Neuron (in vitro differentiated cells): Measurements from ENCODE around the gene H2AZ2.
"Not testable (repeated sequence)": the region's sequence is repeated elsewhere in the genome, so short reads cannot be mapped to it uniquely, and the experiment has no call there.

Experiments used
- H2AFZ ChIP-seq: one replicate; pipeline ENCODE4 v1.6.1; 2013; ENCODE audit warnings: low read depth, mild to moderate bottlenecking, inconsistent platforms, low read length, moderate library complexity
- H3K27me3 ChIP-seq: one replicate; pipeline ENCODE4 v1.6.1; 2013; ENCODE audit warnings: low read length; ENCODE audit not compliant: insufficient read depth
- H3K36me3 ChIP-seq: one replicate; pipeline ENCODE4 v1.6.1; 2013; ENCODE audit warnings: low read length; ENCODE audit not compliant: insufficient read depth
- H3K4me1 ChIP-seq: one replicate; pipeline ENCODE4 v1.6.1; 2013; ENCODE audit warnings: low read length; ENCODE audit not compliant: insufficient read depth
- H3K4me3 ChIP-seq: 2 replicates; pipeline ENCODE4 v1.5.1; 2013; ENCODE audit warnings: mild to moderate bottlenecking, low read length, moderate library complexity
- H3K9me3 ChIP-seq: one replicate; pipeline ENCODE4 v1.6.1; 2013; ENCODE audit warnings: low read length

Gene H2AZ2

GRCh38 chr7:44797329-44798258 is 50.3 kb downstream of the H2AZ2 start:
- Histone ChIP-seq H3K27me3 (no peaks in the 10 kb centered on the region), H3K4me3 (peak overlapping the region; percentile 83), H3K9me3 (no peaks in the 10 kb centered on the region), H3K4me1 (peaks cover 15% of the 10 kb centered on the region), H2AFZ (no peak overlapping the region), H3K36me3 (peaks cover 39% of the 10 kb centered on the region)

DNA sequence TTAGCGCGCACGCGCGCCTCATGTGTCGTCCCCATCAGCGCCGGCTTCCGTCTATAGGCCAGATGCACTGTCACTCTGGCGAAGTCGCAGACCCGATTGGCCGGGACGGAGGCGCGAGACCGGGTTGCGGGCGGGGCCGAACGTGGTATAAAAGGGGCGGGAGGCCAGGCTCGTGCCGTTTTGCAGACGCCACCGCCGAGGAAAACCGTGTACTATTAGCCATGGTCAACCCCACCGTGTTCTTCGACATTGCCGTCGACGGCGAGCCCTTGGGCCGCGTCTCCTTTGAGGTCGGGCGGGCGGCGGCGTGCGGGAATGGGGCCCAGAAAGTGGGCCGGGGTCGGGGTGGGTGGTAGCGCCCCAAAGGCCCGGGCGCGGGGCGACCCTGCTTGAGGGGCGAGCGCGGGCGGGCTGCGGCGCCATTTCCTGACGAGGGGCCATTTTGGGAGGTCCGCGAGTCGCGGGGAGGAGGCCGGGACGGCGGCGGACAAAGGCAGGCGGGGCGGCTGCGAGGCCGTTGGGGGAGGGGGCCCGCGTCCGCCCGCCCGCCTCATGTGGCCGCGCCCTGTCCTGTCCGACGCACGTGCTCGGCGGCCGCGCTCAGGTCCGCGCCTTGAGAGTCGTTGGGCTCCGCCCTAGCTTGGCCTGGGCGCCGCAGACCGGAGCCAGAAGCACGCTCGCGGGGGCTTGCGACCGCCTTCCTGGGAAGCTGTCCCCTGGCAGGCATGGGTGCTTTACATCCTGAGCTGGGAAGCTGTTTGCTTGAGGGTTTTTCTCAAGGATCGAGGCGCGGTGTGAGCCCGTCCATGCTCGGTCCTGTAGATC is 51.2 kb downstream of the H2AZ2 start, which contains the start of gene PPIA:
Gene PPIA, plus strand, starts transcription at position 178 of the 825 bp plus-strand sequence. Its CDS starts 44 bp downstream, at position 222.
- Histone ChIP-seq H3K4me1 (peaks cover 15% of the 10 kb centered on the region), H3K4me3 (peak within 1 kb of the TSS; percentile 83), H3K9me3 (no peaks in the 10 kb centered on the region), H2AFZ (peak within 1 kb of the TSS; percentile 58), H3K36me3 (peaks cover 32% of the 10 kb centered on the region), H3K27me3 (no peaks in the 10 kb centered on the region)

GRCh38 chr7:44796034-44796503 is 51.8 kb downstream of the H2AZ2 start:
- peak overlapping the region; percentile 83 for H3K4me3 ChIP-seq
- no peaks in the 10 kb centered on the region for H3K9me3 ChIP-seq
- H2AFZ ChIP-seq: peak overlapping the region; percentile 58
- H3K36me3 ChIP-seq: peaks cover 28% of the 10 kb centered on the region
- H3K27me3 ChIP-seq: no peaks in the 10 kb centered on the region
- H3K4me1 ChIP-seq: peaks cover 15% of the 10 kb centered on the region

GRCh38 chr7:44794331-44794730 is 53.6 kb downstream of the H2AZ2 start:
- Histone ChIP-seq H3K27me3 (no peaks in the 10 kb centered on the region), H3K36me3 (peaks cover 12% of the 10 kb centered on the region), H3K9me3 (no peaks in the 10 kb centered on the region), H3K4me3 (no peak overlapping the region), H3K4me1 (peaks cover 14% of the 10 kb centered on the region), H2AFZ (no peak overlapping the region)

- no peak overlapping the region for H3K4me3 ChIP-seq
- no peaks in the 10 kb centered on the region for H3K9me3 ChIP-seq
- no peak overlapping the region for H2AFZ ChIP-seq
- peaks cover 8% of the 10 kb centered on the region for H3K36me3 ChIP-seq
- peaks cover 11% of the 10 kb centered on the region for H3K4me1 ChIP-seq
- H3K27me3 ChIP-seq: no peaks in the 10 kb centered on the region
These were observed 54.0 kb downstream of the H2AZ2 start for GRCh38 chr7:44793919-44794318.

DNA sequence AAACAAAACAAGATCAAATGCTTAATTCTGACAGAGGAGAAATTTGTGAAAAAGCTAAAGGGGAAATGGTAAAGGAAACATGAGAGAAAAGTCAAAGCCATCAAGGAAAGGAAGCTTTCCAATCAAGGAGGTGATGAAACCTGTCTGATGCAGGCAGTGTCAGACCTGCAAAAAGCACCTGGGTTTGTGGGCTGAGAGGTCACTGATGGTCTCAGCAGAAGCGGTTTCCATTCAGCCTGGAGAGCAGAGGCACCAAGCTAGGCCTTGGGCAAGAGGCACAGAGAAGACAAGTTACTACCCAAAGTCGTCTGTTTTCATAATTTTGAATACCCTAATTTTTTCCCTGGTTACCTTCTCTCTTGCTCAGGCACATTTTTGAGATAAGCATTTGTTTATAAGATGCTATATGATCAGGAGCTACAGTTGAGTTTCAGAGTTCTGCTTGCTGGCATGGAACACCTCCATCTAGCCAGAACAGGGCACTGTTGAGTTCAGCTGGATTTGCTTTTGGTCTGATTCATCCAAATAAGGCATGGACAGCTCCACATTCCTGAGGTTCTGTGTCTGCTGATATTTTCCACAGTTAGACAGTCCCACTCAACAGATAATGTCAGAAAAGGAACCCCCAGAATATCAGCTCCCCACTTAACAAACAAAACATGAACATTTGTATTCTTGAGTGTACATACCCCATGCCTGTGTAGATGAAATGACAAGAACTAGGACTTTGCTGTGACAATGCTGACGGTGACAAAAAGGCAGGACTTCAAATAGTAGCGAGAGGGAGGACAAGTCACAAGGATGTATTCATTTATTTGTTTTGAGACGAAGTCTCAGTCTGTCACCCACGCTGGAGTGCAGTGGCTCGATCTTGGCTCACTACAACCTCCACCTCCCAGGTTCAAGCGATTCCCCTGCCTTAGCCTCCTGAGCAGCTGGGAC is 56.3 kb downstream of the H2AZ2 start:
- Histone ChIP-seq H3K27me3 (no peaks in the 10 kb centered on the region), H3K4me1 (no peaks in the 10 kb centered on the region), H3K4me3 (no peak overlapping the region), H2AFZ (no peak overlapping the region), H3K36me3 (no peaks in the 10 kb centered on the region), H3K9me3 (no peaks in the 10 kb centered on the region)

DNA sequence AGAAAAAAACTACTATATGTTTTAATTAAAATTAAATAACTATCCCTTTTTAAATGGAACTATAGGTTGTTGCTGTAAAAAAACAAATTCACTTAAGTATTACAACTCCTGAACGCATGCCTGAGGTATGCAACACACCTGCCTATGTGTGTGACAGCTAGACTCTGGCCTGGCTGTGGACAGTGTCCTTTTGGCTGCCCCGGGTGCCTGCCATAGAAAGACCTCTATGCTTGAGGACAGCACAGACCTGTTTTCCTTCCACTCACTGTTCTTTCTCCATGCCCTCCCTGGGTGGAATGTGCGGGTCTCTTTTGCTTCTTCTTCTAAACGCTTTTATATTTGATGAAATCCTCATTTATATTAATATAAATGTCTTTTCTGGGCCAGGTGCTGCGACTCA is 57.9 kb downstream of the H2AZ2 start:
- no peak overlapping the region for H3K4me3 ChIP-seq

GRCh38 chr7:44787762-44788161 is 60.1 kb downstream of the H2AZ2 start:
- Histone ChIP-seq H2AFZ (no peak overlapping the region), H3K36me3 (no peaks in the 10 kb centered on the region), H3K27me3 (no peaks in the 10 kb centered on the region), H3K4me3 (no peak overlapping the region), H3K4me1 (no peaks in the 10 kb centered on the region), H3K9me3 (peaks cover 2% of the 10 kb centered on the region)

More for the DNA sequence above, 57.9 kb downstream of the H2AZ2 start:
- no peaks in the 10 kb centered on the region for H3K36me3 ChIP-seq
- H3K4me1 ChIP-seq: no peaks in the 10 kb centered on the region
- no peaks in the 10 kb centered on the region for H3K27me3 ChIP-seq
- H2AFZ ChIP-seq: no peak overlapping the region
- H3K9me3 ChIP-seq: no peaks in the 10 kb centered on the region

- Histone ChIP-seq H3K36me3 (no peaks in the 10 kb centered on the region), H3K4me1 (no peaks in the 10 kb centered on the region), H3K27me3 (no peaks in the 10 kb centered on the region), H3K4me3 (no peak overlapping the region), H2AFZ (no peak overlapping the region), H3K9me3 (peaks cover 2% of the 10 kb centered on the region)
These were observed 60.8 kb downstream of the H2AZ2 start for GRCh38 chr7:44787041-44787440.

DNA sequence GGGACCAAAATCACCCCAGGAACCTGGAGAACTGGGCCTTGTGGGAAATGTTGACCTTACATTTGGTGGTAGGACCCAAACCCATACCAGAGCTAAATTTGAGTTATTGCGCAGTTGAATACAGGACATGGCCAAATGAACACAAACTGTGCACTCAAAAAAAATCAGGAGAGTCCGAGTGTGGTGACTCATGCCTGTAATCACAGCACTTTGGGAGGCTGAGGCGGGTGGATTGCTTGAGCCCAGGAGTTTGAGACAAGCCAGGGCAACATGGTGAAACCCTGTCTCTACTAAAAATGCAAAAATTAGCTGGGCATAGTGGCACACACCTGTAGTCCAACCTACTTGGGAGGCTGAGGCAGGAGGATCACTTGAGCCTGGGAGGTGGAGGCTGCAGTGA is 62.7 kb downstream of the H2AZ2 start:
- not testable (repeated sequence) for H3K9me3 ChIP-seq, H3K27me3 ChIP-seq, H2AFZ ChIP-seq, H3K36me3 ChIP-seq, H3K4me1 ChIP-seq, H3K4me3 ChIP-seq

- no peaks in the 10 kb centered on the region for H3K4me1 ChIP-seq
- no peaks in the 10 kb centered on the region for H3K36me3 ChIP-seq
- no peaks in the 10 kb centered on the region for H3K27me3 ChIP-seq
- no peak overlapping the region for H2AFZ ChIP-seq
- no peak overlapping the region for H3K4me3 ChIP-seq
- H3K9me3 ChIP-seq: peaks cover 2% of the 10 kb centered on the region
These were observed 63.5 kb downstream of the H2AZ2 start for GRCh38 chr7:44784364-44784763.

DNA sequence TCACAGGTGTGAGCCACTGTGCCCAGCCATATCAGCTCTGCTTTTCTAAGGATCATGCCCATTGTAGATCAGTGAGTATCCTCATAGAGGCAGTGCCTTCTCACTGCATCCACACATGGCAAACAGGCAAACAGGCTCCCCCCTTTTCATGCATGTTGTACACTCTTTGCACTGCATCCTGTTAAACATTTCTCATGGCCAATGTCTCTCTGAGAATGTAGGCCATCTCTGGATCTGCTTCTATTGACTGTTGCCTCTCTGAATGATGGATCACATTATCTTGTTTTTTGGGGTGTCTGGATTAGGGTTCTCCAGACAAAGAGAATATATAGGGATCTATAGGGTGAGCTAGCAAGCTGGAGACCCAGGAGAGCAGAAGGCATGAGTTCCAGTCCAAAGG is 64.5 kb downstream of the H2AZ2 start:
- H3K27me3 ChIP-seq: no peaks in the 10 kb centered on the region
- no peak overlapping the region for H3K4me3 ChIP-seq
- H3K9me3 ChIP-seq: peaks cover 2% of the 10 kb centered on the region
- no peaks in the 10 kb centered on the region for H3K4me1 ChIP-seq
- H3K36me3 ChIP-seq: no peaks in the 10 kb centered on the region
- no peak overlapping the region for H2AFZ ChIP-seq
